ENCODE results near the gene TOR2A.

- no peak for TF ChIP-seq POLR2A (IDR thresholded peaks at IDR 0.05; ENCODE audit: low read length)
- no peak for TF ChIP-seq GATA1 (IDR thresholded peaks at IDR 0.05; ENCODE audit: low read depth, low read length)
Observed at GRCh38 chr9:127761061-127761460, 26.0 kb upstream of the TOR2A start.
